Small intestine (tissue), 7 donors: ENCODE data around the gene SMIM17. TPM values are rescaled to one million over a fixed set of nuclear protein-coding genes. Genes with fewer than 3 reads are reported as not detected.
"Not testable (repeated sequence)": the region's sequence is repeated elsewhere in the genome, so short reads cannot be mapped to it uniquely, and the experiment has no call there.

ENCODE experiments used
- DNase-seq, 2 donors: peaks; one replicate each; pipeline versions ENCODE4 v3.0.0 to v3.0.0-alpha.2; 2013
- FAIRE-seq: peaks from 2 replicates; lab custom pipeline; 2012; peaks lifted over from hg19 to GRCh38; lab: Jason Lieb, UNC
- H3K27ac ChIP-seq, 3 donors: one replicate each; pipeline ENCODE4 v1.5.1; 2013; ENCODE audit warnings: low read length in 2 of 3, mild to moderate bottlenecking in 2 of 3, control low read depth in 1 of 3, inconsistent platforms in 1 of 3, low read depth in 1 of 3, moderate library complexity in 1 of 3
- H3K27me3 ChIP-seq, 3 donors: one replicate each; pipeline ENCODE4 v1.6.1; 2013; ENCODE audit warnings: low read length in 3 of 3, inconsistent platforms in 1 of 3; ENCODE audit not compliant: control insufficient read depth in 3 of 3, insufficient read depth in 3 of 3
- H3K36me3 ChIP-seq, 3 donors: one replicate each; pipeline ENCODE4 v1.6.1; 2013; ENCODE audit warnings: low read length in 3 of 3, inconsistent platforms in 1 of 3, low read depth in 1 of 3, mild to moderate bottlenecking in 1 of 3, moderate library complexity in 1 of 3; ENCODE audit not compliant: control insufficient read depth in 3 of 3, insufficient read depth in 2 of 3
- H3K4me1 ChIP-seq, 3 donors: one replicate each; pipeline ENCODE4 v1.6.1; 2013; ENCODE audit warnings: low read length in 2 of 3, inconsistent platforms in 1 of 3, low read depth in 1 of 3, mild to moderate bottlenecking in 1 of 3, moderate library complexity in 1 of 3; ENCODE audit not compliant: control insufficient read depth in 3 of 3, insufficient read depth in 2 of 3
- H3K4me3 ChIP-seq, 3 donors: one replicate each; pipeline ENCODE4 v1.5.1; 2013; ENCODE audit warnings: low read length in 3 of 3, control low read depth in 1 of 3, inconsistent platforms in 1 of 3, low read depth in 1 of 3, mild to moderate bottlenecking in 1 of 3, moderate library complexity in 1 of 3
- H3K9me3 ChIP-seq, 2 donors: one replicate each; pipeline ENCODE4 v1.6.1; 2013; ENCODE audit warnings: low read depth in 1 of 2, low read length in 1 of 2; ENCODE audit not compliant: control insufficient read depth in 2 of 2, insufficient read depth in 1 of 2
- WGBS, 3 donors: extraction: QIAGEN DNeasy Blood & Tissue Kit; methylation state at CpG; one replicate each; pipeline ENCODE4 v1.1.7; 2013; 5-methylcytosine and 5-hydroxymethylcytosine counted together
- polyA plus RNA-seq, 4 donors: library from polyadenylated mRNA; stranded (reverse) in 3 of 4; unstranded in 1 of 4; fragments of 200-250 nt in 3 of 4; fragments of 120-200 nt in 1 of 4; gene quantifications; one replicate each; pipeline versions ENCODE4 v1.2.1 to v1.2.3, GENCODE V29; 2013
- donor health status: healthy with polysubstance abuse.
- donor health status: control.
- donor health status: control.
- donor health status: Bipolar disorder and iron deficiency.
- donor health status: healthy.

Gene SMIM17
- polyA plus RNA-seq, 4 donors: 0.09 to 0.55 TPM; not detected in 2

- Histone ChIP-seq H3K4me3 (no peak overlapping the region), H3K27me3 (no peaks in the 10 kb centered on the region), H3K27ac (no peak overlapping the region), H3K4me1 (no peaks in the 10 kb centered on the region), H3K36me3 (peaks cover 0 to 27% (median 2%) of the 10 kb centered on the region in 3 donors), H3K9me3 (peaks cover 2 to 40% of the 10 kb centered on the region in 2 donors)
- DNase-seq: no peak
- FAIRE-seq: no peak
- 89 to 96% (median 95%) methylated on average over 60 of the region's 60 CpGs for WGBS, 3 donors
Measured at GRCh38 chr19:56663931-56664500, 21.1 kb downstream of the SMIM17 start.

GRCh38 chr19:56664511-56664910 lies 21.6 kb downstream of the SMIM17 start:
- DNase-seq: no peak
- H3K27me3 ChIP-seq: no peaks in the 10 kb centered on the region
- H3K36me3 ChIP-seq: peaks cover 0 to 27% (median 2%) of the 10 kb centered on the region in 3 donors
- WGBS, 3 donors: 92 to 96% (median 94%) methylated on average over 41 to 43 of the region's 43 CpGs
- no peak overlapping the region for H3K27ac ChIP-seq
- H3K9me3 ChIP-seq: peaks cover 2 to 40% of the 10 kb centered on the region in 2 donors
- no peak for FAIRE-seq
- H3K4me3 ChIP-seq: no peak overlapping the region
- H3K4me1 ChIP-seq: no peaks in the 10 kb centered on the region

GRCh38 chr19:56667311-56667870 lies 24.4 kb downstream of the SMIM17 start:
- 73 to 80% (median 79%) methylated on average over 6 of the region's 6 CpGs for WGBS, 3 donors
- FAIRE-seq: no peak
- DNase-seq: no peak

GRCh38 chr19:56668676-56669075 lies 25.7 kb downstream of the SMIM17 start:
- no peak overlapping the region for H3K4me3 ChIP-seq
- no peaks in the 10 kb centered on the region for H3K27me3 ChIP-seq
- DNase-seq (no peak), FAIRE-seq (no peak)
- peaks cover 0 to 15% of the 10 kb centered on the region in 2 donors for H3K9me3 ChIP-seq
- H3K4me1 ChIP-seq: no peaks in the 10 kb centered on the region
- no peak overlapping the region for H3K27ac ChIP-seq
- H3K36me3 ChIP-seq: peaks cover 0 to 19% (median 2%) of the 10 kb centered on the region in 3 donors
- WGBS, 3 donors: 81 to 86% (median 83%) methylated on average over 9 of the region's 9 CpGs

More at GRCh38 chr19:56667311-56667870, 24.4 kb downstream of the SMIM17 start:
- no peaks in the 10 kb centered on the region for H3K27me3 ChIP-seq
- peaks cover 0 to 25% of the 10 kb centered on the region in 2 donors for H3K9me3 ChIP-seq
- no peak overlapping the region for H3K27ac ChIP-seq
- H3K4me3 ChIP-seq: no peak overlapping the region
- no peaks in the 10 kb centered on the region for H3K4me1 ChIP-seq
- H3K36me3 ChIP-seq: peaks cover 0 to 24% (median 2%) of the 10 kb centered on the region in 3 donors

- DNase-seq: no peak
- Histone ChIP-seq H3K36me3 (peaks cover 0 to 8% (median 0%) of the 10 kb centered on the region in 3 donors), H3K4me1 (no peaks in the 10 kb centered on the region), H3K4me3 (peak overlapping the region in 1 of 3 donors; percentile 65), H3K9me3 (peaks cover 0 to 9% of the 10 kb centered on the region in 2 donors), H3K27me3 (no peaks in the 10 kb centered on the region), H3K27ac (no peak overlapping the region)
- WGBS, 3 donors: 73 to 81% (median 81%) methylated on average over 17 of the region's 17 CpGs
- FAIRE-seq: no peak
Measured at GRCh38 chr19:56670401-56670960, 27.5 kb downstream of the SMIM17 start.

- Histone ChIP-seq H3K9me3 (peaks cover 0 to 9% of the 10 kb centered on the region in 2 donors), H3K27ac (no peak overlapping the region), H3K4me1 (no peaks in the 10 kb centered on the region), H3K27me3 (no peaks in the 10 kb centered on the region), H3K36me3 (peaks cover 0 to 8% (median 0%) of the 10 kb centered on the region in 3 donors), H3K4me3 (peak overlapping the region in 2 of 3 donors; percentile 37 to 65)
- WGBS, 3 donors: 29 to 42% (median 39%) methylated on average over 34 to 35 of the region's 35 CpGs
- FAIRE-seq (no peak), DNase-seq (no peak)
Measured at GRCh38 chr19:56670961-56671612, 28.1 kb downstream of the SMIM17 start.

- WGBS, 3 donors: 3 to 27% (median 25%) methylated on average over 25 to 32 of the region's 32 CpGs
- peaks cover 0 to 9% of the 10 kb centered on the region in 2 donors for H3K9me3 ChIP-seq
- H3K4me3 ChIP-seq: peak within 1 kb of the TSS in 2 of 3 donors; percentile 37 to 65
- no peak within 1 kb of the TSS for H3K27ac ChIP-seq
- no peaks in the 10 kb centered on the region for H3K4me1 ChIP-seq
- H3K36me3 ChIP-seq: peaks cover 0 to 8% (median 0%) of the 10 kb centered on the region in 3 donors
- H3K27me3 ChIP-seq: no peaks in the 10 kb centered on the region
- FAIRE-seq: no peak
- peak; percentile 24 to 94 for DNase-seq
Measured at GRCh38 chr19:56671613-56671994, 28.6 kb downstream of the SMIM17 start, which contains the start of gene ZNF835. Gene ZNF835 (minus strand): TSS chr19:56671757. CDS start chr19:56665198, 6,559 bp downstream.

GRCh38 chr19:56672610-56673009 lies 29.7 kb downstream of the SMIM17 start:
- H3K4me3 ChIP-seq, DNase-seq, H3K27me3 ChIP-seq, H3K9me3 ChIP-seq, H3K36me3 ChIP-seq, H3K4me1 ChIP-seq, H3K27ac ChIP-seq, FAIRE-seq: not testable (repeated sequence)
- 90 to 96% (median 90%) methylated on average over 2 of the region's 2 CpGs for WGBS, 3 donors
